Thymus (tissue), 11 donors: ENCODE measurements around the gene CHST9. TPM values are rescaled to one million over a fixed set of nuclear protein-coding genes. Genes with fewer than 3 reads are reported as not detected.
"Not testable (repeated sequence)": the region's sequence is repeated elsewhere in the genome, so short reads cannot be mapped to it uniquely, and the experiment has no call there.

Experiments
- DNase-seq, 9 donors: peaks; one replicate each; pipeline ENCODE4 v3.0.0-alpha.2; 2013; ENCODE audit warnings: low spot score in 9 of 9, low read depth in 6 of 9, missing footprints in 1 of 9
- H3K27ac ChIP-seq, 2 donors: one replicate each; pipeline ENCODE4 v1.5.1; 2013; ENCODE audit warnings: control low read depth in 1 of 2, low read depth in 1 of 2, low read length in 1 of 2, mild to moderate bottlenecking in 1 of 2, moderate library complexity in 1 of 2
- H3K27me3 ChIP-seq, 2 donors: one replicate each; pipeline ENCODE4 v1.5.1; 2013; ENCODE audit warnings: low read length in 1 of 2; ENCODE audit not compliant: control insufficient read depth in 2 of 2, insufficient read depth in 1 of 2
- H3K36me3 ChIP-seq, 2 donors: one replicate each; pipeline ENCODE4 v1.5.1; 2013; ENCODE audit warnings: low read length in 1 of 2, mild to moderate bottlenecking in 1 of 2, moderate library complexity in 1 of 2; ENCODE audit not compliant: control insufficient read depth in 2 of 2, insufficient read depth in 2 of 2
- H3K4me1 ChIP-seq, 2 donors: one replicate each; pipeline ENCODE4 v1.5.1; 2013; ENCODE audit warnings: low read length in 2 of 2; ENCODE audit not compliant: control insufficient read depth in 2 of 2, insufficient read depth in 2 of 2
- H3K4me3 ChIP-seq, 2 donors: one replicate each; pipeline ENCODE4 v1.5.1; 2013; ENCODE audit warnings: low read length in 2 of 2, control low read depth in 1 of 2, mild to moderate bottlenecking in 1 of 2
- H3K9me3 ChIP-seq, 2 donors: one replicate each; pipeline ENCODE4 v1.5.1; 2013; ENCODE audit warnings: low read length in 1 of 2, mild to moderate bottlenecking in 1 of 2; ENCODE audit not compliant: control insufficient read depth in 2 of 2, insufficient read depth in 1 of 2
- WGBS: extraction: QIAGEN DNeasy Blood & Tissue Kit; methylation state at CpG from one replicate; pipeline ENCODE4 v1.1.7; 2013; 5-methylcytosine and 5-hydroxymethylcytosine counted together
- polyA plus RNA-seq: library from polyadenylated mRNA; stranded (reverse); fragments of 200-250 nt; gene quantifications from one replicate; pipeline ENCODE4 v1.2.3, GENCODE V29; 2013
- total RNA-seq: library from RNA; stranded (reverse); fragments of 120-200 nt; gene quantifications from one replicate; pipeline ENCODE4 v1.2.4, GENCODE V29; 2013
- donor health status: healthy.

CHST9 gene
- total and polyA plus RNA-seq, 2 donors = 0.24 to 0.87 TPM

DNA sequence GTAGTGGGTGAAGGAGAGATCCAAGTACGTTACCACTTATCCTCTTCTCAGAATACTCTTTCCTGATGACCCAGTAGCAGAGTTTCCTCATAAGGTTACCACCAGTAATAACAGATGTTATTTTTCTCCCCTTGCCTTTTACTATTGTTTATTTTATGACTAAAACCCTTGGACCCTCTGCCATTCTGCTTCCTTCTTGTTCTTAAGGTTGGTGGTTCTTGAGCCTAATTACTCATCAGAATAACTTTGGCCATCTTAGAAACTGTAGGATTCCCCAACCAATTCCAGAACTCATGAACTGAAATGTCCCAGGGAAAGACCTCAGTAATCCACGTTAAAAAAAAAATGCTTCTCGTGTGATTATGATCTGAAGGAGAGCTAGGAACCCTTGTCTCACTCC lies 64.9 kb downstream of the CHST9 start:
- no peaks in the 10 kb centered on the region for H3K9me3 ChIP-seq
- 83% methylated on average over 3 of the region's 3 CpGs for WGBS
- H3K27ac ChIP-seq = no peak overlapping the region
- H3K36me3 ChIP-seq = no peaks in the 10 kb centered on the region
- no peaks in the 10 kb centered on the region for H3K27me3 ChIP-seq
- H3K4me1 ChIP-seq = no peaks in the 10 kb centered on the region
- H3K4me3 ChIP-seq = no peak overlapping the region
- no peak for DNase-seq

DNA sequence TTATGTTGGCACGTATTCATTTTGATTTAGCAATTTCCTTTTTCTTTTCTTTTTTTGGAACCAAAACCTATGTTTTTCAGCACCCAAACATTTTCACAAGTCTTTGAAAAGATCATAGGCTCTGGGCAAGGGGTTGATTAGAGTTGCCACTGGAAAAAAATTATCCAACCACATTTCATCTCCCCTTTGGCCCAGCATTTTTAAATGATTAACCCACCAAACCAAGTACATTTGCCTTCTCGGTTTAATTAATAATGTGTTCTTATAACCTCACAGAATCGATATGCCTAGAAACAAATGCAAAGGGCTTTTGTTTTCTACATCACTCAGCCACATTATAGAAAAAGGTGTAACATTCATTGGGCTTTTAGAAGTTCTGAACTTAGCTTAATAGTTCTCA lies 66.1 kb downstream of the CHST9 start:
- Histone ChIP-seq H3K27ac (no peak overlapping the region), H3K4me3 (no peak overlapping the region), H3K36me3 (no peaks in the 10 kb centered on the region), H3K9me3 (no peaks in the 10 kb centered on the region), H3K4me1 (no peaks in the 10 kb centered on the region), H3K27me3 (no peaks in the 10 kb centered on the region)
- 89% methylated on average over 3 of the region's 3 CpGs for WGBS
- no peak for DNase-seq

DNA sequence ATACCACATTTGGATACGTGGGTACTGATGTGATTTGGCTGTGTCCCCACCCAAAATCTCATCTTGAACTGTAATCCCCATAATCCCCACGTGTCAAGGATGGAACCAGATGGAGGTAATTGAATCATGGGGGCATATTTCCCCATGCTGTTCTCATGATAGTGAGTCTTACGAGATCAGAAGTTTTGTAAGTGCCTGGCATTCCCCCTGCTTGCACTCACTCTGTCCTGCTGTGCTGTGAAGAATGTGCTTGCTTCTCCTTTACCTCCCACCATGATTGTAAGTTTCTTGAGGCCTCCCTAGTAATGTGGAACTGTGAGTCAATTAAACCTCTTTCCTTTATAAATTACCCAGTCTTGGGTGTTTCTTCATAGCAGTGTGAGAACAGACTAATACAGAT lies 70.3 kb downstream of the CHST9 start:
- no peak for DNase-seq
- Histone ChIP-seq H3K4me1 (no peaks in the 10 kb centered on the region), H3K4me3 (no peak overlapping the region), H3K27me3 (no peaks in the 10 kb centered on the region), H3K9me3 (no peaks in the 10 kb centered on the region), H3K36me3 (no peaks in the 10 kb centered on the region), H3K27ac (no peak overlapping the region)
- WGBS = 73% methylated on average over 3 of the region's 3 CpGs

DNA sequence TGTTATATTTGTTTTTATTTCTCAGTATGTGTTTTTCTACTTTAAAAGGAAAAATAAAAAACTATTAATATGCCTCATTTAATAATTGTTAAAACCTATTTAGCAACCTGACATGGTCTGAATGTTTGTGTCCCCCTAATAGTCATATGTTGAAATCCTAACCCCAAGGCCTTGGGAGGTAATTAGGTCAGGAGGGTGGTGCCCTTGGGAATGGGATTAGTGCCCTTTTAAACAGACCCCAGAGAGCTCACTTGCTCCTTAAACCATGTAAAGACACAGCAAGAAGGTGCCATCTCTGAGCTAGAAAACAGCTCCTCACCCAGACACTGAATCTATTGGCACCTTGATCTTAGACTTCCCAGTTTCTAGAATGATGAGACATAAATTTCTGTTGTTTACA lies 71.8 kb downstream of the CHST9 start:
- H3K4me1 ChIP-seq = no peaks in the 10 kb centered on the region
- H3K27me3 ChIP-seq = no peaks in the 10 kb centered on the region
- no peaks in the 10 kb centered on the region for H3K9me3 ChIP-seq

DNA sequence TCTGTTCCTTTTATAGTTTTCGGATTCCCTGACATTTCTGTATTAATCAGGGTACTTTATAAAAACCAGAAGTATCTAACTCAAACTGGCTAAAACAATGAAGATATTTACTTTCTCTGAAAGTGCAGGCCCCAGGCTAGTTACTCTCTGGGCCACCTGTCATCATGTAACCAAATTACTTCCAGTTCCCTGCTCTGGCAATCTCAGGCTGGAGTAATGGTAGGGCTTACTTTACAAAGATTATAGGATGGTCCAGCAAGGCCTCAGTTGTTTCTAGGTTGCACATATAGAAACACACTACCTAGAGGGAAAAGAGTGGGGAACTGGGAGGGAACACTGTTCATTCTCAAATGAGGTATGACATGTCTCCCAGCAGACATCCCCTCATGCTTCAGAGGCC lies 74.8 kb downstream of the CHST9 start:
- Histone ChIP-seq H3K27me3 (no peaks in the 10 kb centered on the region), H3K9me3 (no peaks in the 10 kb centered on the region), H3K4me1 (no peaks in the 10 kb centered on the region), H3K36me3 (no peaks in the 10 kb centered on the region), H3K4me3 (no peak overlapping the region), H3K27ac (no peak overlapping the region)
- DNase-seq = no peak
- WGBS = 91% methylated on average over 1 of the region's 1 CpG

More for the DNA sequence above, 71.8 kb downstream of the CHST9 start:
- Histone ChIP-seq H3K27ac (no peak overlapping the region), H3K36me3 (no peaks in the 10 kb centered on the region), H3K4me3 (no peak overlapping the region)
- no peak for DNase-seq

DNA sequence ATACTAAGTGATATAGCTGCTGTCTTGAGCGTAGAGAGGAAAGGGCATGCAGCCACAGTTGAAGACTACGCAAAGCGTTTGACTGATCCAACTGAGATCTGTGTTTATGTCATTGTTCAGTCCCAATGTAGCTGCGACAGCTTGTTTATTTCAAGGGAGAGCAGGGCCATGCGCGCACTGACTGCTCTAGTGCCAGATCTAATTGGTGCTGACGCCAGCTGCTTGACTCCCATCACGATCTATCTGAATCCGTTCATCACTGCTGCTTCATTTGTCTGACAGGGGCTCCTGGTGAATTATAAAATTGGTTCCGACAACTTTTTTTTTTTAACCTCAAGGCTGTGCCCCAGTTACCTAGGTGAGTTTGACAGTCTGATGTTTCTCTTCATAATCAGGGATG lies 75.7 kb downstream of the CHST9 start:
- no peak for DNase-seq
- 92% methylated on average over 10 of the region's 10 CpGs for WGBS
- H3K4me1 ChIP-seq = no peaks in the 10 kb centered on the region
- no peaks in the 10 kb centered on the region for H3K27me3 ChIP-seq
- H3K4me3 ChIP-seq = no peak overlapping the region
- no peaks in the 10 kb centered on the region for H3K9me3 ChIP-seq
- H3K36me3 ChIP-seq = no peaks in the 10 kb centered on the region
- H3K27ac ChIP-seq = no peak overlapping the region

DNA sequence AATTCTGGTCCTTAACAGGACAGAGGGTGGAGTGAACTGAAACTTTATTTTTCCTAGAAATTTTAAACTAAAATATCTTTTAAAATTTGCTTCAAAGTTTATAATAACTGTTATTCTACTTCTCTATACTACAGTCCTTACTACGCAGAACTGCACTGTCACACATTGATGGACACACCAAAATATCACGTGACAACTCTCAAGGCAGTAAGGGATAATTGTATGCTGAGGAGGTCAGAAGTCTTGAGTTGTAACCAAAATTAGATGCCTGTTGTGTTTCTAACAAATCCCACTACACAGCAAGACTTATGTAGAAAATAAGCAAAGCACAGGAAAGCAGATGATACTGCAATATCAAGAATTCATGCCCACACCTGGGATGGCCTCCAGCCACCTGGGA lies 76.3 kb downstream of the CHST9 start:
- Histone ChIP-seq H3K9me3 (no peaks in the 10 kb centered on the region), H3K4me1 (no peaks in the 10 kb centered on the region), H3K27me3 (no peaks in the 10 kb centered on the region), H3K4me3 (no peak overlapping the region), H3K36me3 (no peaks in the 10 kb centered on the region), H3K27ac (no peak overlapping the region)
- DNase-seq = no peak
- 92% methylated on average over 2 of the region's 2 CpGs for WGBS

DNA sequence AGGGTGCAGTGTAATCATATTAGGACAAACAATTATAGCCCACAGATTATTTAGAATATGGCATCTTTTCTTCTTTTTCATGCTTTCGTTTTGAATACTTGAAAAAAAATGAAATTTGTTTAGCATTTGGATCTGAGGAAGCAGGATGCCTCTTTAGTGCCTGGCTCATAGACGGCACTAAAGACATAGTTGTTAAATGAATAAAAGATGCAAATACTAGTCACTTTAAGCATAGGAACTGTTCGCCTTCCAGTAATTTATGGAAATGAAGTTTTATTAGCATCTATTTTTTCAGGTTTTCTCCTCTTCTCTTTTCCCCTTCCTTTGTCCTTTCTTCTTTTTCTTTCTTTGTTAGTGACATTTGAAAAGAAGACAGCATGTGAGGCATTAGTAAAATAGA lies 80.4 kb downstream of the CHST9 start:
- H3K4me3 ChIP-seq = no peak overlapping the region
- DNase-seq = no peak
- no peaks in the 10 kb centered on the region for H3K4me1 ChIP-seq
- H3K36me3 ChIP-seq = no peaks in the 10 kb centered on the region
- H3K27ac ChIP-seq = no peak overlapping the region
- WGBS = 88% methylated on average over 3 of the region's 3 CpGs
- H3K27me3 ChIP-seq = no peaks in the 10 kb centered on the region
- H3K9me3 ChIP-seq = no peaks in the 10 kb centered on the region

DNA sequence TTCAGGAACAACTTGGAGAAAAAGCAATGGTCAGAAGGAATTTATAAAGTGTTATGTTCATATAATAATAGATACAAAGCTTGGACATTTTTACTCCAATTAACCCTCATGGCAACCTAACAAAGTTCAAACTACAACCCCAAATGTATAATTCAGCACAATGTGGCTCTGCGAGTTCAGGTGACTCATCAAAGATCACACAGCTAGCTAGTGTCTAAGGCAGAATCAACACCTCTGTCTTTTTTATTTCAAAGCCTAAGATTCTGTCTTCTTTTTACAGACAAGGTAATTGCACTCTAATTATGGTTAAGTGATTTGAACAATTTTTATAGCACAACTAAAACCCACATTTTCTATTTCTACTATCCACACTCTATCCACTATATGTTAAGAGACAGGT lies 90.5 kb downstream of the CHST9 start:
- no peak for DNase-seq
- 91% methylated on average over 1 of the region's 1 CpG for WGBS
- no peaks in the 10 kb centered on the region for H3K36me3 ChIP-seq

DNA sequence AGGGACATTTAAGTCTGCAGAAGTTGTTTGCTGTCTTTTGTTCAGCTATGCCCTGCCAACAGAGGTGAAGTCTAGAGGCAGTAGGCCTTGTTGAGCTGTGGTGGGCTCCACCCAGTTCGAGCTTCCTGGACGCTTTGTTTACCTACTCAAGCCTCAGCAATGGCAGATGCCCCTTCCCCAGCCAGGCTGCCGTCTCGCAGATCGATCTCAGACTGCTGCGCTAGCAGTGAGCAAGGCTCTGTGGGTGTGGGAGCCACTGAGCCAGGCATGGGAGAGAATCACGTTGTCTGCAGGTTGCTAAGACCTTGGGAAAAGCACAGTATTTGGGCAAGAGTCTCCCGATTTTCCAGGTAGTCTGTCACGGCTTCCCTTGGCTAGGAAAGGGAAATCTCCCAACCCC lies 91.8 kb downstream of the CHST9 start:
- WGBS = 86% methylated on average over 9 of the region's 9 CpGs
- H3K4me1 ChIP-seq, H3K27me3 ChIP-seq, H3K4me3 ChIP-seq, H3K36me3 ChIP-seq, H3K9me3 ChIP-seq, H3K27ac ChIP-seq, DNase-seq: not testable (repeated sequence)

More for the DNA sequence above, 90.5 kb downstream of the CHST9 start:
- H3K27me3 ChIP-seq = no peaks in the 10 kb centered on the region
- H3K4me3 ChIP-seq = no peak overlapping the region
- no peaks in the 10 kb centered on the region for H3K9me3 ChIP-seq
- H3K27ac ChIP-seq = no peak overlapping the region
- no peaks in the 10 kb centered on the region for H3K4me1 ChIP-seq
